PFSK-1 (cell line): ENCODE data around the gene TMEM184B.

Source experiments
- REST ChIP-seq, 2 experiments: IDR thresholded peaks; 2 replicates each; pipeline versions ENCODE4 v1.6.1 to v1.8.0; 2011 to 2012; ENCODE audit warnings: low read depth in 2 of 2, low read length in 2 of 2, control low read depth in 1 of 2, inconsistent platforms in 1 of 2, mild to moderate bottlenecking in 1 of 2, moderate library complexity in 1 of 2; ENCODE audit not compliant: insufficient read depth in 1 of 2
- SIN3A ChIP-seq: IDR thresholded peaks from 2 replicates; pipeline ENCODE4 v1.6.1; 2012; ENCODE audit warnings: mild to moderate bottlenecking, low read length, moderate library complexity, borderline replicate concordance; ENCODE audit not compliant: insufficient read depth

DNA sequence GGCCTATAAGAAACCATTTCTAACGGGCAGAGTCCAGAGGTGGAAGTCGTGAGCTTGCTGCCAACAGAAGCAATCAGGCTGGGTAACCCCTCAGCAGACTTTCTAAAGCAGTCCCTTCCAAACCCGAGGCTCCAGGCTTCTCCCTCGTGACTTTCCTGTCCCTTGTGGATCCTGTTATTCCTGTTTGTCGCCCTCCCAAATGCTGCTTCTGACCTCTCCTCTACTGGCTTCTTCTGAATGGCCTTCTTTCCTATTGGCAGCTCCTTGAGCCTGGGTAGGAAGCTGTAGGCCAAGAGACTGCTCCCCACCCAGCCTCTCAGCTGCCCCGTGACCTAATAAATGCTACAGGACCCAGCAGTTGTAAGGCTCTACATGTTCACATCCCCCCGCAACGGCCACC, 36.0 kb downstream of the TMEM184B start:
- TF ChIP-seq REST (IDR thresholded peaks at IDR 0.05; ENCODE audit: insufficient read depth in 1 of 2, low read depth in 2 of 2, low read length in 2 of 2) (no peak), SIN3A (no peak)
